GM12878 (cell line): ENCODE measurements around the gene TCAF1. TPM values are rescaled to one million over a fixed set of nuclear protein-coding genes. Genes with fewer than 3 reads are reported as not detected.
"Not testable (repeated sequence)": the region's sequence is repeated elsewhere in the genome, so short reads cannot be mapped to it uniquely, and the experiment has no call there.

Experiments
- ATAC-seq: fragments of 200-7000 bp; cut with Tn5 transposase; 3 replicates; pipeline ENCODE4 v1.9.1; 2020; ENCODE audit warnings: mild to moderate bottlenecking, moderate library complexity
- BruUV-seq: library from RNA; stranded (reverse); fragments of 400-500 nt; replicated peaks from 2 replicates; lab custom pipeline; 2021; lab: Mats Ljungman, UMichigan
- CTCF ChIA-PET: fragments of 300-600 bp; sonication (Branson Sonifier 250); formaldehyde crosslinking; extraction: SDS; loops from one replicate; lab custom pipeline; 2021; ENCODE audit warnings: inconsistent platforms; lab: Yijun Ruan, JAX
- POLR2A ChIA-PET: fragments of 350-600 bp; formaldehyde crosslinking; extraction: SDS; loops from one replicate; lab custom pipeline; 2021; ENCODE audit warnings: inconsistent platforms; lab: Charles Lee
- RAD21 ChIA-PET: fragments of 300-600 bp; sonication (Branson Sonifier 250); formaldehyde crosslinking; loops from one replicate; lab custom pipeline; 2023; ENCODE audit warnings: antibody characterized with exemption; ENCODE audit not compliant: unreplicated experiment; lab: Charles Lee
- SMC1A ChIA-PET: fragments of 300-600 bp; sonication (Branson Sonifier 250); formaldehyde crosslinking; loops from one replicate; lab custom pipeline; 2023; ENCODE audit not compliant: unreplicated experiment, uncharacterized antibody; lab: Charles Lee
- DNase-seq: peaks from one replicate; pipeline ENCODE4 v3.0.0-alpha.2; 2011; ENCODE audit warnings: low read depth, low spot score
- FAIRE-seq: peaks from 3 replicates; lab custom pipeline; 2011; peaks lifted over from hg19 to GRCh38; lab: Jason Lieb, UNC
- H2AFZ ChIP-seq: 2 replicates; pipeline ENCODE4 v1.6.0; 2011; ENCODE audit warnings: low read depth, low read length, control low read depth; ENCODE audit not compliant: control insufficient read depth
- H3K27ac ChIP-seq: 2 replicates; pipeline ENCODE4 v1.5.1; 2011; ENCODE audit warnings: control low read depth; ENCODE audit not compliant: control insufficient read depth, insufficient read depth
- H3K27me3 ChIP-seq, 2 experiments: replicated peaks in 1 of 2; 2 replicates each; pipeline versions ENCODE4 v1.6.0 to v1.6.1; 2011; ENCODE audit warnings: low read length in 1 of 2; ENCODE audit not compliant: control insufficient read depth in 2 of 2, insufficient read depth in 2 of 2
- H3K36me3 ChIP-seq, 2 experiments: 2 replicates each; pipeline ENCODE4 v1.5.1; 2011; ENCODE audit warnings: low read length in 1 of 2; ENCODE audit not compliant: control insufficient read depth in 2 of 2, insufficient read depth in 2 of 2
- H3K4me1 ChIP-seq: 2 replicates; pipeline ENCODE4 v1.6.1; 2011; ENCODE audit warnings: mild to moderate bottlenecking, low read length, moderate library complexity, mixed read lengths; ENCODE audit not compliant: control insufficient read depth, insufficient read depth
- H3K4me2 ChIP-seq: 2 replicates; pipeline ENCODE4 v1.6.0; 2011; ENCODE audit warnings: control low read depth; ENCODE audit not compliant: control insufficient read depth, insufficient read depth
- H3K4me3 ChIP-seq: fragments of 200-600 bp; sonication (generic); 2 replicates; pipeline ENCODE4 v1.5.1; 2016
- H3K79me2 ChIP-seq: 2 replicates; pipeline ENCODE4 v1.6.0; 2011; ENCODE audit warnings: low read length; ENCODE audit not compliant: control insufficient read depth, insufficient read depth
- H3K9ac ChIP-seq: 2 replicates; pipeline ENCODE4 v1.8.0; 2011; ENCODE audit warnings: low read length, control low read depth, mixed read lengths; ENCODE audit not compliant: control insufficient read depth, insufficient read depth
- H3K9me3 ChIP-seq: replicated peaks from 3 replicates; pipeline ENCODE4 v1.5.1; 2011; ENCODE audit warnings: mild to moderate bottlenecking, low read length; ENCODE audit not compliant: control insufficient read depth, insufficient read depth
- H4K20me1 ChIP-seq: 2 replicates; pipeline ENCODE4 v1.6.0; 2011; ENCODE audit not compliant: control insufficient read depth, insufficient read depth
- EED ChIP-seq: sonication (generic); IDR thresholded peaks from 2 replicates; pipeline ENCODE4 v1.6.1; 2016; ENCODE audit warnings: antibody characterized with exemption, low read depth
- HCFC1 ChIP-seq: fragments of 150-350 bp; IDR thresholded peaks from 2 replicates; pipeline ENCODE4 v1.6.1; 2014; ENCODE audit warnings: low read length
- RUNX3 ChIP-seq: IDR thresholded peaks from 2 replicates; pipeline ENCODE4 v1.6.1; 2012; ENCODE audit warnings: low read length, inconsistent platforms
- SUZ12 ChIP-seq: fragments of 200-600 bp; sonication (generic); IDR thresholded peaks from one replicate; pipeline ENCODE4 v1.6.1; 2018; ENCODE audit warnings: antibody characterized with exemption, mild to moderate bottlenecking; ENCODE audit not compliant: unreplicated experiment
- ZNF622 ChIP-seq: fragments of 450-650 bp; IDR thresholded peaks from 2 replicates; pipeline ENCODE4 v1.6.1; 2017; ENCODE audit warnings: mild to moderate bottlenecking, inconsistent platforms
- ZZZ3 ChIP-seq: IDR thresholded peaks from 2 replicates; pipeline ENCODE4 v1.6.1; 2011; ENCODE audit warnings: low read depth; ENCODE audit not compliant: control insufficient read depth, insufficient read length
- WGBS: methylation state at CpG from one replicate; pipeline ENCODE4 v1.1.6; 2016; ENCODE audit warnings: low lambda C conversion rate; ENCODE audit not compliant: insufficient replicate concordance, insufficient coverage; ENCODE audit errors: missing lambda C conversion rate; 5-methylcytosine and 5-hydroxymethylcytosine counted together
- in situ Hi-C: fragments of 300-500 bp; cut with MboI; formaldehyde crosslinking; loops from 9 replicates; pipeline ENCODE4 v1.14.3; 2018; ENCODE audit warnings: mixed read lengths
- intact Hi-C: fragments of 100-400 bp; cut with micrococcal nuclease; formaldehyde crosslinking; loops from one replicate; pipeline ENCODE4 v1.14.2; 2022; ENCODE audit not compliant: unreplicated experiment
- polyA plus RNA-seq, 11 experiments: library from polyadenylated mRNA; depleted of rRNA in 4 of 11; unstranded in 6 of 11; stranded (reverse) in 5 of 11; fragments of >200 nt; fragmentation: Nextera tagmentation in 4 of 11; fragmentation: Illumina TruSeq in 1 of 11; extraction: Ambion mirVana in 4 of 11; extraction: Trizol in 1 of 11; gene quantifications; 1 replicate in 1 of 11; 2 replicates in 10 of 11; pipeline versions ENCODE4 v1.2.1 to v1.2.3, GENCODE V29; 2011 to 2016; ENCODE audit warnings: inconsistent platforms in 2 of 11, missing spikeins in 2 of 11, low read depth in 1 of 11
- total RNA-seq, 4 experiments: library from RNA; depleted of rRNA in 3 of 4; stranded (reverse); fragments of >200 nt in 3 of 4; fragmentation: Illumina TruSeq in 1 of 4; extraction: Trizol in 1 of 4; gene quantifications; 2 replicates each; pipeline versions ENCODE4 v1.2.1 to v1.2.3, GENCODE V29; 2013 to 2021
- TF ChIP-seq, protein P1 (sequence below): fragments of 450-650 bp; IDR thresholded peaks from 2 replicates; pipeline ENCODE4 v1.6.1; 2017; ENCODE audit warnings: borderline replicate concordance

Gene TCAF1
- total and polyA plus RNA-seq, 10 of the 15 experiments (the other 5 are each of a cell fraction or from before 2014, with no cell fraction given): 2.2 to 16.3 (median 8.0) TPM

DNA sequence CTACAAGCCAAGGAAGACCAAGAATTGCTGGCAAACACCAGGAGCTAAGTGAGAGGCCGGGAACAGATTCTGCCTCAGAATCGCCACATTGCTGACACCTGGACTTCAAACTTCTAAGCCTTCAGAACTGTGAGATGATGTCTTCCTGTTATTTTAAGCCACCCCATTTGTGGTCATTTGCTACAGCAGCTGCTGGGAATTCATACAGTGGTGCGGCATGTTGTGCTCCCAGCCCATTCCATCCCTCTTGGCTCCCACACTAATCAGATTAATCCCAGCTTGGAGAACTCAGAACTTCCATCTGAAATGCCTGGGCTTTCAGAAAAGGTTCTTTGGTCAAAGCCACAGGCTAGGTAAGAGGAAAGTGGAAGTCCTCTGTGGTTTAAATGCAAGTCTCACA is 24.9 kb downstream of the TCAF1 start:
- no peaks in the 10 kb centered on the region for H4K20me1 ChIP-seq
- TF ChIP-seq ZZZ3: no peak
- TF ChIP-seq RUNX3: 0 out of 2 replicates have a peak, but pooled peaks have one; percentile 8
- TF ChIP-seq SUZ12: no peak
- TF ChIP-seq, all 136 proteins: peak for 1
- Histone ChIP-seq H3K79me2 (no peaks in the 10 kb centered on the region), H3K4me2 (no peak overlapping the region), H3K9me3 (no peaks in the 10 kb centered on the region), H2AFZ (no peak overlapping the region), H3K4me1 (no peaks in the 10 kb centered on the region), H3K9ac (no peak overlapping the region), H3K4me3 (no peak overlapping the region), H3K27me3 (no peaks in the 10 kb centered on the region), H3K27ac (no peak overlapping the region), H3K36me3 (peaks cover 0 to 4% of the 10 kb centered on the region in 2 experiments; a peak in 1 of 4 replicates)
- ChIA-PET POLR2A (no interaction called here), RAD21 (no interaction called here), SMC1A (interaction anchor here (2.6 kb wide), 1 partner anchor 11 kb away, joined by 8 read pairs; no protein-coding TSS in a partner anchor), CTCF (no interaction called here)
- BruUV-seq: no TSS peak
- DNase-seq: no peak
- 96% methylated on average over 3 of the region's 3 CpGs for WGBS
- no peak for ATAC-seq
- FAIRE-seq: no peak
- in situ Hi-C loops (no loop called here), intact Hi-C loops (no loop called here)

DNA sequence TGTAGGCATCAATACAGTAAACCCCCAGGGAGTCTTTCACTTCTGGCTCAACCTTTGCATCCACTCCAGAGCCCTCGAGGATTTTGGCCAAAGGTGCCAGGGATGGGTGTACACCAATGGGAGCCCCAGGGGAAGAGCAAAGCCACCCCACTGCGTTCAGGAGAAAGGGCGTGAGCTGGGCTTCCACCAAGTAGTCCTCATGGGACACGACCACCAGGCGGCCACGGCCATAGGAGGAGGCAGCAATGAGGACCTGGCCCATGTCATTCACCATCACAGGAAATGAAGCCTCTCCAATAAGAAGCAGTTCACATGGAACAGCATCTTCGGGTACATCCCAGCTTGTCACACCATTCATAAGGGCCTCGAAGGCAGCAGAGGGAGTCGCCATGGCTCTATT is 25.8 kb downstream of the TCAF1 start:
- in situ Hi-C loops: no loop called here
- intact Hi-C loops: no loop called here
- SMC1A ChIA-PET: interaction anchor here (2.6 kb wide), 1 partner anchor 11 kb away, joined by 8 read pairs; no protein-coding TSS in a partner anchor
- POLR2A ChIA-PET: no interaction called here
- WGBS: 72% methylated on average over 9 of the region's 9 CpGs
- no peaks in the 10 kb centered on the region for H3K4me1 ChIP-seq
- H3K27ac ChIP-seq: no peak overlapping the region
- no peak for DNase-seq
- BruUV-seq: no TSS peak
- peaks cover 0 to 4% of the 10 kb centered on the region in 2 experiments; a peak in 1 of 4 replicates for H3K36me3 ChIP-seq
- H4K20me1 ChIP-seq: no peaks in the 10 kb centered on the region
- no peak for FAIRE-seq
- CTCF ChIA-PET: no interaction called here
- TF ChIP-seq ZNF622 (no peak), HCFC1 (no peak), EED (no peak)
- TF ChIP-seq, protein P1, sequence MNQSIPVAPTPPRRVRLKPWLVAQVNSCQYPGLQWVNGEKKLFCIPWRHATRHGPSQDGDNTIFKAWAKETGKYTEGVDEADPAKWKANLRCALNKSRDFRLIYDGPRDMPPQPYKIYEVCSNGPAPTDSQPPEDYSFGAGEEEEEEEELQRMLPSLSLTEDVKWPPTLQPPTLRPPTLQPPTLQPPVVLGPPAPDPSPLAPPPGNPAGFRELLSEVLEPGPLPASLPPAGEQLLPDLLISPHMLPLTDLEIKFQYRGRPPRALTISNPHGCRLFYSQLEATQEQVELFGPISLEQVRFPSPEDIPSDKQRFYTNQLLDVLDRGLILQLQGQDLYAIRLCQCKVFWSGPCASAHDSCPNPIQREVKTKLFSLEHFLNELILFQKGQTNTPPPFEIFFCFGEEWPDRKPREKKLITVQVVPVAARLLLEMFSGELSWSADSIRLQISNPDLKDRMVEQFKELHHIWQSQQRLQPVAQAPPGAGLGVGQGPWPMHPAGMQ: no peak
- no peak overlapping the region for H3K9ac ChIP-seq
- RAD21 ChIA-PET: no interaction called here
- no peak overlapping the region for H3K4me3 ChIP-seq
- ATAC-seq: no peak
- H2AFZ ChIP-seq: no peak overlapping the region
- H3K79me2 ChIP-seq: no peaks in the 10 kb centered on the region
- no peaks in the 10 kb centered on the region for H3K27me3 ChIP-seq
- H3K4me2 ChIP-seq: no peak overlapping the region
- H3K9me3 ChIP-seq: no peaks in the 10 kb centered on the region

DNA sequence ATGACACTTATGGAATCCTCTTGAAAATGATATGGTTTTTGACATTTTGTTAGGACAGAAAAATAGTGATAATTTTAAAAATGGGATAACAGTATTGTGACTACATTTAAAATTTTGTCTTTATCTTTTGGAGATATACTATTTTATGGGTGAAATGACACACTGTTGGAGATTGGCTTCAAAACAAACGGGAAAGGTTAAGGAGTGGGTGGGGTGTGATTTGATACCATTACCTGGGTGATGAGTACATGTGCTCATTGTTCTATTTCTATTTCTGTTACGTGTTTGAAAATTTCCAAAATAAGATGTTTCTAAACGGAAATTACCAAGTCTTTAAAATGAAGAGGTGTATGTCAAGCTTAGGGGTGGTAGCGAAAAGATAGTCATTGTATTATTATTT is 28.7 kb downstream of the TCAF1 start:
- intact Hi-C loops, RAD21 ChIA-PET, H4K20me1 ChIP-seq, ATAC-seq, H3K27me3 ChIP-seq, H3K4me3 ChIP-seq, H3K9ac ChIP-seq, FAIRE-seq, H3K9me3 ChIP-seq, H3K36me3 ChIP-seq, H3K79me2 ChIP-seq, H3K27ac ChIP-seq, H3K4me1 ChIP-seq, H3K4me2 ChIP-seq, SMC1A ChIA-PET, CTCF ChIA-PET, POLR2A ChIA-PET, BruUV-seq, DNase-seq, in situ Hi-C loops, H2AFZ ChIP-seq: not testable (repeated sequence)
- WGBS: 70% methylated on average over 3 of the region's 4 CpGs
